ENCODE data around the gene WDR46.
A peak's percentile ranks its signal among the peaks of the same experiment; 100 is the strongest.
"Not testable (repeated sequence)": the region's sequence is repeated elsewhere in the genome, so short reads cannot be mapped to it uniquely, and the experiment has no call there.

Gene WDR46

DNA sequence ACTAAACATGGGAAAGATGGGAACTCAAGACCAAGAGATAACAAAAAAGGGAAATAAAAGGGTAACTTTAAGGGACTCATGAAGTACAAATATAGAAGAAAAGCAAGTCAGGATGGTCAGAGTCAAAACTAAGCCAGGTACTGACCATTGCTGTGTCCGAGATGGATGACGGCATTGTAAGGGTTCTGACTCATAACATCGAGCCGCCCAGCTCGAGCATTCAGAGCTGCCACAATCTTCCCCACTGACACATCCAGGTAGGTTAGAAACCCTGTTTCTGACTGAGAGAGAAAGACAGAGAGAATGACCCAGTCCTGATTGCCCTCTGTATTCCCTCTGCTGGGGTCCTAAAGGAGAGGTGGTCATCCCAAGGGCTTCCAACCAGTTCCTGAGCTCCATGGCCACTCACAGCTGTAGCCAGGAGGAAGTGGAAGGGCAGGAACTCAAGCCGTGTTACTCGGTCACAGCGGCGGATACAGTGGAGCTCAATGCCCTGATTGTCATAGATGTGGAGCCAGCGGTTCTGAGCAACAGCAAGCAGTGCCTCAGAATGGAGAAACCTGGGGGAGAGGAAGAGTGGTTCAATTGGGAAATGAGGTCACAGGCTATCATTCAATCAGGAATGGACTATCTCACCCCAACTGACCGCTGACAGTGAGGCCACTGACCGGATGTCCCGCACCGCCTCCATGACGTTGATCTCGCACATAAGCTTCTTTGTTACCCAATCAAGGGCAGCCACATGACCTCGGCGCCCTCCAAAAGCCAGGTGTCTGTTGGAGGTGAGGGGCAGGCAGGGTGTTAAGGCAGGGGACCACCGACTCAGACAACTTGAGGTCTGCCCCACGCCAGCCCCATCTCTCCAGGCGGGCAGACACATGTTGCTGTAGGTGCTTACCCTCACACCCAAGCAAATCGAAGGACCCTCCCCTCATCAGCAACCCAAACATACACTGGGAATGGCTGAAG is 1.8 kb downstream of the WDR46 start:
- no peak for DNase-seq

- not testable (repeated sequence) for DNase-seq
Measured at GRCh38 chr6:33285214-33285613, 3.8 kb downstream of the WDR46 start.

DNA sequence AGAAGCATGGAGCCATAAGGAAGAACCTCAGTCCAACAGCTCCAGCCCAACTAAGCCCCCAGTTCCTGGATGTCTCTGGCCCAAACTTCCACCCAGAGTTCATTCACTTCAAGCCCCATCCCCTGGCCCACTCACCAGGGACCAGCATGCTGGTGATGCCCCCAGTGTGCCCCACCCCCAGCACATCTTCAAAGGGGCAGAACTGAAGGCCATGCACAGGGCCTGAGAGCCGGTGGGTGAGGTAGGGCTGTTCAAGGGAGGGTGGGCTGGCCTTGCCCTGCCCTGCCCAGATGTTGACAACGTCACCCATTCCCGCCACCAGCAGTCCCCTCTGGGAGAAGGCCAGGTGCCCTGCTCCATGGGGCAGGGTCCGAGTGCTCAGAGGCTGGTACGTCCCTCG is 8.5 kb downstream of the WDR46 start:
- DNase-seq: no peak

GRCh38 chr6:33279971-33280511 is 9.0 kb downstream of the WDR46 start:
- no peak for DNase-seq

DNA sequence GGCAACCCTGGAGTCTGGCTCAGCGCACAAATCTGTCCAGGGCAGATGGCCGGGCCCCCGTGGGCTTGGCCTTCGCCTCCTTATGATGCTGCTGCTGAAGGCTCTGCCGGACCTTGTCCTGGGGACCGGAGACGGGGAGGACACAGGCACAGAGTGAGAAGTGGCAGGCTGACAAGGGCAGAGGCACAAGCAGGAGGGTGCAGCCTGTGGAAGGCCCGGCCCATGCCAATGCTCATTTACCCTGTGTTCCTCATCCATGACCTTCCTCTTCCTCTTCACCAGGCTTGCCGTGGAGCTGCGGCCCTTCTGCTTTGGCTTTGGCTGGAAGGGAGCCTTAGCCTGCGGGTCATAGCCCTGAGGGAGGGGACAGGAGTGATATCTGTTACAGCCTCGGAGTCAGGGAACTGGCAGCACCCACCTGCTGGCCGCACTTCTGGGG is 9.8 kb downstream of the WDR46 start:
- DNase-seq: no peak

DNA sequence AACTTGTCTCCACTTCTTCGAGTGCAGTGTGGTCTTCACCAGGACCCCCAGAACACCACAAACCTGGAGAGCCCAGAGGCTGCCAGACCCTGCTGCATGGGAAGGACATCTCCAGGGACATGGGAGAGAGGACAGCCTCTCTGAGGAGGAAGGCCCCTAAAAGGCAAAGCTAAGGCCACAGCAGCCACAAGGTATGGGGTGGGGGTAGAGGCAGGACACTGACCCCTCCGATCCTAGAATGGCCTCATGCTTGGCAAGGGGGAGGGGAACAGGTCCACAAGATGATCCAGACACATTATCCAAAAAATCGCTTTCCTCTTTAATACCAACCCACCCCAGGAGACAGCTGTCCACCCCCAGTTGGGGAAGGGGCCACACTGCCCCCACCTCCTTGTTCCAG is 10.2 kb downstream of the WDR46 start:
- DNase-seq: no peak

GRCh38 chr6:33278392-33278741 is 10.7 kb downstream of the WDR46 start:
- no peak for DNase-seq

DNA sequence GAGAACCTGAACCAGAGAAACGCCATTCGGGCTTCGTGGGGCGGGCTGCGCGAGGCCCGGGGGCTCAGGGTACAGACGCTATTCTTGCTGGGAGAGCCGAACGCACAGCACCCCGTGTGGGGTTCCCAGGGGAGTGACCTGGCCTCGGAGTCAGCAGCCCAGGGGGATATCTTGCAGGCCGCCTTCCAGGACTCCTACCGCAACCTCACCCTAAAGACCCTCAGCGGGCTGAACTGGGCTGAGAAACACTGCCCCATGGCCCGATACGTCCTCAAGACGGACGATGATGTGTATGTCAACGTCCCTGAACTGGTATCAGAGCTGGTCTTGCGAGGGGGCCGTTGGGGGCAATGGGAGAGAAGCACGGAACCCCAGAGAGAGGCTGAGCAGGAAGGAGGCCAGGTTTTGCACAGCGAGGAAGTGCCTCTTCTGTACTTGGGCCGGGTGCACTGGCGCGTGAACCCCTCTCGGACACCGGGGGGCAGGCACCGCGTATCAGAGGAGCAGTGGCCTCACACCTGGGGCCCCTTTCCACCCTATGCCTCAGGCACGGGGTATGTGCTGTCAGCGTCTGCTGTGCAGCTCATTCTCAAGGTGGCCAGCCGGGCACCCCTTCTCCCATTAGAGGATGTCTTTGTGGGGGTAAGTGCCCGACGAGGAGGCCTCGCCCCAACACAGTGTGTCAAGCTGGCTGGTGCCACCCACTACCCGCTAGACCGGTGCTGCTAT is 11.2 kb downstream of the WDR46 start:
- DNase-seq: peak; percentile 29

- DNase-seq: peak; percentile 87
Measured at GRCh38 chr6:33276864-33277662, 12.0 kb downstream of the WDR46 start, which contains the start of gene B3GALT4. TSS of gene B3GALT4 (plus strand) at chr6:33277123. CDS start at chr6:33277420, 297 bp downstream.

- no peak for DNase-seq
Measured at GRCh38 chr6:33276581-33276863, 12.5 kb downstream of the WDR46 start.

GRCh38 chr6:33275795-33276580 is 13.1 kb downstream of the WDR46 start:
- not testable (repeated sequence) for DNase-seq

DNA sequence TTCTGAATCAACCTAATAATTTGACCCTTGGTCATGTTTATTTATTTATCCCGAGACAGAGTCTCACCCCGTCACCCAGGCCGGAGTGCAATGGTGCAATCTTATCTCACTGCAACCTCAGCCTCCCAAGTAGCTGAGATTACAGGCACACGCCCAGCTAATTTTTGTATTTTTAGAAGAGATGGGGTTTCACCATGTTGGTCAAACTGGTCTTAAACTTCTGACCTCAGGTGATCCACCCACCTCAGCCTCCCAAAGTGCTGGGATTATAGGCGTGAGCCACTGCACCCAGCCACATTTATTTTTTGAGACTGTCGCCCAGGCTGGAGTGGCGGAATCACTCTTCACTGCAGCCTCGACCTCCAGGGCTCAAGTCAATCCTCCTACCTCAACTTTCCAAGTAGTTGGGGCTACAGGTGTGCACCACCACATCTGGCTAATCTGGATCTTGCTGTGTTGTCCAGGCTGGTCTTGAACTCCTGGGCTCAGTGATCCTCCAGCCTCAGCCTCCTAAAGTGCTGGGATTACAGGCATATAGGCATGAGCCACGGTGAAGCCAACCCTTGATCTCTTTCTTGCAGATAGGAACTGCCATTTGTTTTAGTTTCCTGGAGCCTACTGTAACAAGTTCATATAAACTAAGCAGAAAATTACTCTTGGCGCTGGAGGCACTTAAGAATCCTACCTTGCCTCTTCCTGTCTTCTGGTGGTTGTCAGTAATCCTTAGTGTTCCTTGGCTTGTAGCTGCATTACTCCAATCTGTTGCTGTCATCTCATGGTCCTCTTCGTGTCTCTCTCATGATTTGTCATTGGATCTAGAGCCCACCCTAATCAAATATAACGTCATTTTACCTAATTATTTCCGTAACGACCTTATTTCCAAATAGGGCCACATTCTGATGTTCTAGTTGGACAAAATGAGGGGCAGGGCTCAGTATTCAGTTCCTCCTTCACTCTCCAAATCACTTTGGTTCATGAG is 14.8 kb downstream of the WDR46 start:
- DNase-seq: no peak

- DNase-seq: no peak
Measured at GRCh38 chr6:33273129-33273923, 15.7 kb downstream of the WDR46 start.

DNA sequence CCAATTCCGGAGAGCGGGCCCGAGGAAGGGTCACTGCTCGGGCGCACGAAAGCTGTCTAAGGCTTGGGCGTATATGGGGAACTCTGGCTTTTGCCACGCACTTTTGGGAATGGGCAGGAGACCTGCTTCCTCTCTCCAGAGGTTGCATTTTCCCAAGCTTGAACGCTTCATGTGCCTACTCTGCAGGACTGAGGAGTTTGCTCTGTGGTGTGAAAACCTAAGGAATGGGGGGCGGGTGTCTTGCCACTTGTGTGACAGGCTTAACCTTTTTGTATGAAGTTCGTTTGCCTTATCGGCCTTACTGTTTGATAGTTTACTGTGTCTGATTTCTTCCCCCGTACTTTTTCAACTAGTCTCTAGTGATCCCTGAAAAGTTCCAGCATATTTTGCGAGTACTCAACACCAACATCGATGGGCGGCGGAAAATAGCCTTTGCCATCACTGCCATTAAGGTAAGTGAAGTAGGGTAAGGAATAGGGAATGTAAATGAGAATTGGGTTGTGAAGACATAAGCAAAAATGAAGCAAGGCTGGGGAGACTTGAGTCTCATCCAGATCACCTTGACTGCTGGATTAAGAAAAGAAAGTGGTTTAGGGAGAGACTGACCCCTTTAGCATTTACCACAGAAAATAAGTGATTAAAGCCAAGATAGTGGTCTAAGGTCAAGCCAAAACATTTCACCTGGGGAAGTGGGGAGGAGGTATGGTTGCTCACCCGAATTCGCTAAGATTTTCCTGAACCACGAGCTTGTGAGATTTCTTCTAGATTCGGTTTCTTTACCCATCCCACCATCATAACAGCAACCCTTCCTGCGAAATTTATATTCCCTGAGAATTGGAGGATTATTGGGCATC is 16.5 kb downstream of the WDR46 start:
- DNase-seq: no peak

DNA sequence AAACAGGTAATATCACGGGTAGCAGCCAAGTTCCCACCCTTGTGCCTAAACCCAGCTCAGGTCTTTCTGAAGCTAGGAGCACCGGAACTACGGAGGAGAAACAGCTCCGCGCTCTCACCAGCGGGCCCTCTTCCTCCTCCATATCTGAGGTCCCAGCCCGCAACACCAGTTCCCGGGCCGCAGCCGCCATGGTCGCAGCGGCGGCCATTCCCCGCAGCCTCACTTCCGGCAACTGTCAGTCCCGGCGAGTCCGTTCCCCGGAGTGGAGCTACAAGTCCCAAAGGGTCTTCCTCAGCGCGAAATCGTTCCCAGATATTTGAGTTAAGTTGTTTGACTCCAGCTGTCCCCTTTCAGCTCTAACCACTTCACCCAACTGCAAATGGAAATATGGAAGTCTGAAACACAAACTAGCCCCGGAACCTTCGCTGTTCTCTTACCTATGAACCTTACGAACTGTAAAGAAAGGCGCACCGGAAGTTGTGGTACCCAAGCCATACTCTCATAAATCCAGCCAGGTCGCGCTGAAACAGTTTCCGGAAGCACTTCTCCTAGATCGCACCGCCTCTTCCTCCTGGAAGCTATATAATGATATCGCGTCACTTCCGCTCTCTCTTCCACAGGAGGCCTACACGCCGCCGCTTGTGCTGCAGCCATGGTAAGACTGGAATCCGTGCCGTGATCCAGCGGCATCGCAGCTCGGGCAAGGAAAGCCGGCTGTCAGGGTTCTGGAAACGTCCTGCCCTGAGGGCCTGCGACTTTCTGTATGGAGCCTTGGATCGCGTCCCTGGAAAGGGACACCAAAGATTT is 17.4 kb downstream of the WDR46 start, which contains the start of the genes RPS18 and VPS52:
Gene RPS18, plus strand, starts transcription at position 608 of the 807 bp plus-strand sequence. Its CDS starts 45 bp downstream, at position 653.
Gene VPS52, minus strand, starts transcription at position 409 of the 807 bp plus-strand sequence. Its CDS starts 201 bp downstream, at position 208.
- DNase-seq: peak; percentile 97

DNA sequence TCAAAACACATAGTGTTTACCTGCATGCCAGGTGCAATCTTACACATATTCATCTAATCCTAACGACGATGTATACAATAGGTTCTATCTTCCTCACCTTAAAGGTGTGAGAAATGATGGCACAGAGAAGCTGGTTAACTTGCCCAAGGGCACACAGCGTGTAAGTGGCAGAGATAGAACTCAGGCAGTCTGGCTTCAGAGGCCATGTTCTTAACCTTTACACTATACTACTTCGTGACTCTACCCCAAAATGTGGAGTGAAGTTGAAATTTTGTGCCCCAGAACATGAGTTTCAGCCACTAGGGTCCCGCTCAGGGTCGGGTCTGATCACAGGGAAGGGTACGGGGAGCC is 17.9 kb downstream of the WDR46 start:
- no peak for DNase-seq

GRCh38 chr6:33264015-33264414 is 25.0 kb downstream of the WDR46 start:
- no peak for DNase-seq

DNA sequence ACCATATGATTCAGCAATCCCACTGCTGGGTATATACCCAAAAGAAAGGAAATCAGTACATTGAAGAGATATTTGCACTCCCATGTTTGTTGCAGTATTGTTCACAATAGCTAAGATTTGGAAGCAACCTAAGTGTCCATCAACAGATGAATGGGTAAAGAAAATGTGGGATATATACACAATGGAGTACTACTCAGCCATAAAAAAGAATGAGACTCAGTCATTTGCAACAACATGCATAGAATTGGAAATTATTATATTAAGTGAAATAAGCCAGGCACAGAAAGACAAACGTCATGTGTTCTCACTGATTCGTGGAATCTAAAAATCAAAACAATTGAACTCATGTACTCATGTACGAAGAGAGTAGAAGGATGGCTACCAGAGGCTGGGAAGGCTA is 26.5 kb downstream of the WDR46 start:
- not testable (repeated sequence) for DNase-seq

Data from femur (tissue), 1 donor.